ENCODE results near the gene SAP30.
A peak's percentile ranks its signal among the peaks of the same experiment; 100 is the strongest.

Gene SAP30

GRCh38 chr4:173367946-173368345 lies 2.8 kb upstream of the SAP30 start:
- H3K4me3 ChIP-seq (ENCODE audit: low read depth, low read length) = peak overlapping the region; percentile 15
- no peak for TF ChIP-seq CTCF (IDR thresholded peaks at IDR 0.05; ENCODE audit: borderline replicate concordance, insufficient read depth, low read depth, low read length)

GRCh38 chr4:173370130-173370476 lies 651 bp upstream of the SAP30 start:
- no peak for TF ChIP-seq CTCF (IDR thresholded peaks at IDR 0.05; ENCODE audit: borderline replicate concordance, insufficient read depth, low read depth, low read length)
- peak overlapping the region; percentile 84 for H3K4me3 ChIP-seq (ENCODE audit: low read depth, low read length)

GRCh38 chr4:173371292-173372192 lies 788 bp downstream of the SAP30 start:
- peak overlapping the region; percentile 97 for H3K4me3 ChIP-seq (ENCODE audit: low read depth, low read length)
- TF ChIP-seq CTCF (IDR thresholded peaks at IDR 0.05; ENCODE audit: borderline replicate concordance, insufficient read depth, low read depth, low read length) = no peak

GRCh38 chr4:173374588-173374987 lies 3.8 kb downstream of the SAP30 start:
- no peak overlapping the region for H3K4me3 ChIP-seq (ENCODE audit: low read depth, low read length)
- no peak for TF ChIP-seq CTCF (IDR thresholded peaks at IDR 0.05; ENCODE audit: borderline replicate concordance, insufficient read depth, low read depth, low read length)

- TF ChIP-seq CTCF (IDR thresholded peaks at IDR 0.05; ENCODE audit: borderline replicate concordance, insufficient read depth, low read depth, low read length) = no peak
- H3K4me3 ChIP-seq (ENCODE audit: low read depth, low read length) = no peak overlapping the region
Observed at GRCh38 chr4:173379929-173380328, 9.2 kb downstream of the SAP30 start.

- TF ChIP-seq CTCF (IDR thresholded peaks at IDR 0.05; ENCODE audit: borderline replicate concordance, insufficient read depth, low read depth, low read length) = no peak
- H3K4me3 ChIP-seq (ENCODE audit: low read depth, low read length) = no peak overlapping the region
Observed at GRCh38 chr4:173380987-173381386, 10.2 kb downstream of the SAP30 start.

- no peak for TF ChIP-seq CTCF (IDR thresholded peaks at IDR 0.05; ENCODE audit: borderline replicate concordance, insufficient read depth, low read depth, low read length)
- H3K4me3 ChIP-seq (ENCODE audit: low read depth, low read length) = no peak overlapping the region
Observed at GRCh38 chr4:173381610-173382009, 10.9 kb downstream of the SAP30 start.
